HG02852 (cell line): Measurements from ENCODE around the gene HNRNPUL1.

Experiments used
- ATAC-seq: cut with Tn5 transposase; IDR thresholded peaks from one replicate; pipeline ENCODE4 v1.9.1; 2021; ENCODE audit warnings: mild to moderate bottlenecking, moderate library complexity; ENCODE audit not compliant: unreplicated experiment

The HNRNPUL1 gene

DNA sequence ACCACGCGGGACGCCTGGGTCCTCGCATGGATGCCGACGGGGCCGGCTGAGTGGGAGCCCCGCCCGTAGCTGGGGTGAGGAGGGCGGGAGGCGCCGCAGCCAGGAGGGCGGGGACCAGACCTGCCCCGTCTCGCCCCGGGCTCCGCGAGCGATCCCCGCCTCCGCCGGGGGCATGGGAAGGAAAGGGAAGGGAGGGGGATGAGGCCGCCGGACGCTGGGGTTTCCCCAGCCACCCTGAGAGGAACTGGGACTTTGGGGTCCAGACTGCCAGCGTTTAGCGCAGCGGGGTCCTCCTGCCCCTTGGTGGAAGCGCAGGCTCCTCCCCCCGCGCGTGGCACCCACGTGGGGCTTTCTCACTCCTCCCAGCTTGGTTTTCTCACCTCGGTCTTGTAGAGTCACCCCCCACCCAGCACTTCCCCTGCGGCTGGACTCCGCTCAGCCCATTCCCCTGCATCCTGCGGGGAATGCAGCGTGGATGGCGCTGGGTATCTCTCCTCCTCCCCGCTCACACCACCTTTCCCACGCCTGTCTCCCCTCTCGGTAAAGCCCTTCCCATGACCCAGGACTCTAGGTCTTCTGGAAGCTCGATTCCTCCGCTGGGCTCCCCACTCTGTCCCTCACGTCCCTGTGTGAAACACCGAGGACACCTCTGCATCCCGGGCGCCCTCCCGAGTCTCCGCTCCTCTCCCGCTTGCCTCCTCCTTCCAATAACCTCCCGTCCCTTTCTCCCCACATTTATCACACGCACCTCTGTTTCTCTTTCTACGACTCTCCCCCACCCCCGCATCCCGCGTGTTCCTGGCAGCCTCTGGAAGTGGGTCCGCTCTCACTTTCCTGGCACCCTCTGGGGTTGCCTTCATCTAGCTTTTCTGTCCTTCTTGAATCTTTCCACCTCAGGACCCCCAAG lies 87.4 kb downstream of the HNRNPUL1 start:
- no peak for ATAC-seq

GRCh38 chr19:41352279-41352608 lies 88.1 kb downstream of the HNRNPUL1 start:
- no peak for ATAC-seq

- no peak for ATAC-seq
Observed at GRCh38 chr19:41352609-41353465, 88.7 kb downstream of the HNRNPUL1 start.

DNA sequence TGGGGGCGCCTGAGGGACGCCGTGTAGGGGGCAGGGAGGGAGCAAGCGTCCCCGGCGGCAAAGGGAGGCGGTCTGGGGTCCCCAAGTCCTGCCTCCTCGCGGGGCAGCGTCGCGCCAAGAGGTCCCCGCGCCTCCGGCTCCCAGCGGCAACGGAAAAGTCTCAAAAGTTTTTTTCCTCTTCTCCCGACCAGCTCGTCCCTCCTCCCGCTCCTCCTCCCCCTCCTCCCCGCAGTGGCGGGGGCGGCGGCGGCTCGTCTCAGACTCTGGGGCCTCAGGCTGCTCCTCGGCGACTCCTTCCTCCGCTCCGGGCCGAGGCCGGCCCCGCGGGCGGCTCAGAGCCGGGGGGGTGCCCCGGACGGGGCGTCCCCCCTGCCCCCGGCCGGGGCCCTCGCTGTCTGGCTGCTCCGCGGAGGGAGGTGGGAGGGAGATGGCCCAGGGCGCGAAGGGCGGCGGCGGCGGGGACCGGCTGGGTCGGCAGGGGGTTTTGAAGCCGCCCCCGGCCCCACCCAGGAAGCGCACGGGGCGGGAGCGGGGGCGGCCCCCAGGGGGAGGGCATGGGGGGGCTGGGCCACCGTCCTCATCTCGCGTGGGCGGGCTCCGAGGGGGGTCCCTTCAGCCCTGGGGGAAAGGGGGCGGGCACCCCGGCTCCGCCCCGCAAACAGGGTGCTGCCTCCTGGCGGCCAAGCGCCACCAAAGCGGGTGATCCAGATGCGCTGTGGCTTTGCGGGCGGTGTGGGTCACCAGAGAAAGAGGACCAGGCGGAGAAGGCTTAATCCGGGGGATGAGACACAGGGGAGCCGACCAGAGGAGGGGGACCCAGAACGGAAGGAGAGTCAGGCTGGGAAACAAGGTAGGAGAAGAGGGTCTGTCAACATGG lies 89.5 kb downstream of the HNRNPUL1 start, which contains the start of gene TGFB1:
TGFB1 (minus strand) TSS at position 457 of the 877 bp plus-strand sequence. CDS start 878 bp downstream, outside the sequence.
- ATAC-seq, result peak; percentile 40

DNA sequence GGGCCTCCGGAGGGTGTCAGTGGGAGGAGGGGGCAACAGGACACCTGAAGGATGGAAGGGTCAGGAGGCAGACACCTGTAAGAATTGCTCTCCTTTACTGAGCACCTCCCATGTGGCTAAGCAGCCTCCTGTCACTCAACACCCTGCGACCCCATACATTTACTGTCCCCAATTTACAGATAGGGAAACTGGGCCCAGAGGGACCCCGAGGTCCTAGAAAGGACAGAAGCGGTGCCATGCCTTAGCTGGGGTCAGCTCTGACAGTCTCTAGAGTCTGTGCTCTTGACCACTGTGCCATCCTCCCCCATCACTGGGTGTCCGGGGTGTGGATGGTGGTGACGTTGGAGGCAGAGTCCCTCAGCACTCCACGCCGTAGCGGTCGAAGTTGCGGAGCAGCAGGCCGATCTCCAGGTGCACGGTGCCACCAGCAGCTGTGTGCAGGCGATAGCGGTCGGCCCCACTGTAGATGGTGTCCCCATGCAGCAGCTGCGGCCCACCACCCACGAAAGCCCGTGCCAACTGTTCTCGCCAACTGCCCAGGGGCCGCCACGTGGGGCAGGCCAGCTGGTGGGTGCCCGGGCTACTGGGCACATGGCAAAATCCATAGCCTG lies 90.3 kb downstream of the HNRNPUL1 start:
- no peak for ATAC-seq

GRCh38 chr19:41355035-41355434 lies 90.9 kb downstream of the HNRNPUL1 start:
- ATAC-seq, result no peak

DNA sequence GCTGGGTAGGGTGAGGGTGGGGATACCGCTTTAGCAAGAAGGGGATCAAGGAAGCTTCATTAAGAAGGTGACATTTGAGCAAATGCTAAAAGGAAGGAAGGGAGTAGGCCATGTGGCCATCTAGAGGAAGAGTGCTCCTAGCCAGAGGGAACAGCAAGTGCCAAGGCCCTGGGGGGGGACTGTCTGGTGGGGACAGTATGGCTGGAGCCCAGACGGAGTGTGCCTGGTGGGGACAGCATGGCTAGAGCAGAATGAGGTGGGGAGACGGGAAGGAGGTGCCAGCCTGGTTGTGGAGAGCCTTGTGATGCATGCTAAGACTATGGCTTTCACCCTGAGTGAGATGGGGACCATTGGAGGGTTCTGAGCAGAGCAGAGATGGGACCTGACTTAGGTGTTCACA lies 91.6 kb downstream of the HNRNPUL1 start:
- ATAC-seq, result no peak

GRCh38 chr19:41356984-41357739 lies 93.0 kb downstream of the HNRNPUL1 start:
- ATAC-seq, result no peak
